HG03196 (cell line): ENCODE results near the gene RAB25.

Experiments
- ATAC-seq: cut with Tn5 transposase; IDR thresholded peaks from one replicate; pipeline ENCODE4 v1.9.1; 2021; ENCODE audit not compliant: unreplicated experiment

RAB25 gene

GRCh38 chr1:156100205-156100995 is 39.4 kb downstream of the RAB25 start:
- no peak for ATAC-seq

GRCh38 chr1:156101880-156102279 is 40.9 kb downstream of the RAB25 start:
- no peak for ATAC-seq

- no peak for ATAC-seq
Observed at GRCh38 chr1:156102633-156103511, 41.9 kb downstream of the RAB25 start.

GRCh38 chr1:156103521-156103947 is 42.6 kb downstream of the RAB25 start:
- ATAC-seq: no peak

- ATAC-seq: no peak
Observed at GRCh38 chr1:156104065-156104810, 43.3 kb downstream of the RAB25 start.

GRCh38 chr1:156104861-156105832 is 44.2 kb downstream of the RAB25 start:
- ATAC-seq: no peak

GRCh38 chr1:156106624-156107488 is 45.9 kb downstream of the RAB25 start:
- ATAC-seq: no peak

GRCh38 chr1:156108057-156108456 is 47.1 kb downstream of the RAB25 start:
- ATAC-seq: no peak

GRCh38 chr1:156108664-156109241 is 47.8 kb downstream of the RAB25 start:
- no peak for ATAC-seq

GRCh38 chr1:156110252-156110651 is 49.3 kb downstream of the RAB25 start:
- no peak for ATAC-seq

- no peak for ATAC-seq
Observed at GRCh38 chr1:156111355-156111962, 50.5 kb downstream of the RAB25 start.

GRCh38 chr1:156112276-156113137 is 51.5 kb downstream of the RAB25 start:
- ATAC-seq: no peak

- ATAC-seq: no peak
Observed at GRCh38 chr1:156113282-156113950, 52.5 kb downstream of the RAB25 start.

GRCh38 chr1:156114101-156114918 is 53.4 kb downstream of the RAB25 start, which contains the start of gene LMNA:
Gene LMNA, plus strand, starts transcription at chr1:156114711. Its CDS starts 208 bp downstream, at chr1:156114919.
- ATAC-seq: peak; percentile 54

GRCh38 chr1:156114919-156115513 is 54.1 kb downstream of the RAB25 start:
- peak; percentile 6 for ATAC-seq
